WTC11 (cell line): ENCODE results near the gene LRRC18.

Source experiments
- GTF2I ChIP-seq: fragments of 250-450 bp; sonication (Bioruptor Pico); conservative IDR thresholded peaks from 2 replicates; pipeline ENCODE4 v1.4.0; 2021; ENCODE audit warnings: mild to moderate bottlenecking
- NR2C2 ChIP-seq: sonication (generic); formaldehyde crosslinking; IDR thresholded peaks from 2 replicates; pipeline ENCODE4 v1.8.0; 2022; ENCODE audit warnings: mild to moderate bottlenecking, missing genetic modification reagents
- SMAD3 ChIP-seq: sonication (generic); formaldehyde crosslinking; IDR thresholded peaks from 2 replicates; pipeline ENCODE4 v1.8.0; 2022; ENCODE audit warnings: missing genetic modification reagents, mild to moderate bottlenecking, borderline replicate concordance

- TF ChIP-seq SMAD3 (CRISPR knock-in tag), result no peak
- TF ChIP-seq NR2C2, result no peak
- TF ChIP-seq GTF2I, result no peak
Observed at GRCh38 chr10:48932831-48933664, 6.6 kb downstream of the LRRC18 start.
